ENCODE data around the gene SAPCD2. TPM values are rescaled to one million over a fixed set of nuclear protein-coding genes. Genes with fewer than 3 reads are reported as not detected.

The SAPCD2 gene
- total and polyA plus RNA-seq, 2 experiments from 2014 or later, result 13.4 to 60.3 TPM

GRCh38 chr9:137073992-137074399, 3.6 kb upstream of the SAPCD2 start:
- Histone ChIP-seq H3K9me2 (ENCODE audit: insufficient read depth) (no peaks in the 10 kb centered on the region), H4K20me1 (replicated peaks; ENCODE audit: insufficient read depth) (peaks cover 3% of the 10 kb centered on the region; the same call in 1 of the 2 replicates), H2AFZ (no peak overlapping the region), H3K4me2 (no peak overlapping the region), H3K4me3 (no peak overlapping the region; the same call in 1 of the 2 replicates), H3K4me1 (ENCODE audit: insufficient read depth) (peaks cover 30% of the 10 kb centered on the region), H3K36me3 (ENCODE audit: insufficient read depth) (no peaks in the 10 kb centered on the region), H3K27ac (ENCODE audit: low read depth) (no peak overlapping the region), H3F3A (replicated peaks; ENCODE audit: low read depth) (peaks cover 25% of the 10 kb centered on the region; the same call in 1 of the 2 replicates), H3K27me3 (ENCODE audit: insufficient read depth) (peaks cover 37% of the 10 kb centered on the region), H3K79me2 (replicated peaks; ENCODE audit: insufficient read depth) (no peaks in the 10 kb centered on the region)
- ATAC-seq, result no peak
- Mint-ChIP-seq H3K27me3 (ENCODE audit: insufficient read depth, low read depth, poor library complexity) (peaks cover 41% of the 10 kb centered on the region), H3K4me1 (peaks cover 22% of the 10 kb centered on the region), H3K27ac (no peak overlapping the region; the same call in 1 of the 2 replicates), H3K4me3 (no peak overlapping the region; the same call in 2 of the 3 replicates), H3K9me3 (no peaks in the 10 kb centered on the region; the same call in 2 of the 3 replicates), H3K36me3 (ENCODE audit: low read depth) (no peaks in the 10 kb centered on the region; the same call in 2 of the 3 replicates)
- TF ChIP-seq POLR2AphosphoS5 (IDR thresholded peaks at IDR 0.05; ENCODE audit: low read depth) (no peak), ETS1 (IDR thresholded peaks at IDR 0.05) (no peak), REST (IDR thresholded peaks at IDR 0.05; ENCODE audit: unreplicated experiment) (no peak), CTCF (conservative IDR thresholded peaks at IDR 0.05; ENCODE audit: low read depth in 2 of 2) (no peak), JUNB (IDR thresholded peaks at IDR 0.05; ENCODE audit: unreplicated experiment) (no peak), ZNF331 (CRISPR knock-in tag; IDR thresholded peaks at IDR 0.05; ENCODE audit: low read depth) (no peak), ZNF114 (CRISPR knock-in tag; IDR thresholded peaks at IDR 0.05) (no peak), NANOG (IDR thresholded peaks at IDR 0.05; ENCODE audit: borderline replicate concordance) (no peak), EZH2phosphoT487 (IDR thresholded peaks at IDR 0.05; ENCODE audit: unreplicated experiment) (no peak), ZNF462 (CRISPR knock-in tag; IDR thresholded peaks at IDR 0.05) (no peak), EZH2 (IDR thresholded peaks at IDR 0.05; ENCODE audit: low read depth, unreplicated experiment) (no peak), STAT1 (IDR thresholded peaks at IDR 0.05; ENCODE audit: unreplicated experiment) (no peak), CREB1 (CRISPR knock-in tag; IDR thresholded peaks at IDR 0.05; ENCODE audit: low read depth) (no peak)
- no peak for DNase-seq (ENCODE audit: low spot score)
